ENCODE results near the gene LHFPL6.

LHFPL6 gene

GRCh38 chr13:39540929-39541605 is 61.9 kb downstream of the LHFPL6 start:
- H3K4me3 ChIP-seq (ENCODE audit: low read depth in 1 of 2, low read length in 2 of 2) = no peak overlapping the region
- no peak overlapping the region for H3K27ac ChIP-seq (ENCODE audit: low read length)
- no peaks in the 10 kb centered on the region for H3K9me3 ChIP-seq (ENCODE audit: insufficient read depth, low read length, severe bottlenecking)
- no peaks in the 10 kb centered on the region for H3K4me1 ChIP-seq (ENCODE audit: insufficient read depth, low read length)
- no peaks in the 10 kb centered on the region for H3K79me2 ChIP-seq (ENCODE audit: insufficient read depth, low read length)
- H3K9ac ChIP-seq (ENCODE audit: low read depth, low read length) = no peak overlapping the region
- DNase-seq (no peak), ATAC-seq (ENCODE audit: insufficient read depth, low read depth) (no peak)
- H3K27me3 ChIP-seq (ENCODE audit: insufficient read depth, low read length, poor library complexity) = peaks cover 3% of the 10 kb centered on the region
- no peak overlapping the region for H3K4me2 ChIP-seq (ENCODE audit: insufficient read depth, low read length)
- H3K36me3 ChIP-seq (ENCODE audit: insufficient read depth, low read length) = no peaks in the 10 kb centered on the region
- TF ChIP-seq EZH2 (IDR thresholded peaks at IDR 0.05; ENCODE audit: borderline replicate concordance, low read depth, low read length, severe bottlenecking) = no peak
- TF ChIP-seq, protein P1, sequence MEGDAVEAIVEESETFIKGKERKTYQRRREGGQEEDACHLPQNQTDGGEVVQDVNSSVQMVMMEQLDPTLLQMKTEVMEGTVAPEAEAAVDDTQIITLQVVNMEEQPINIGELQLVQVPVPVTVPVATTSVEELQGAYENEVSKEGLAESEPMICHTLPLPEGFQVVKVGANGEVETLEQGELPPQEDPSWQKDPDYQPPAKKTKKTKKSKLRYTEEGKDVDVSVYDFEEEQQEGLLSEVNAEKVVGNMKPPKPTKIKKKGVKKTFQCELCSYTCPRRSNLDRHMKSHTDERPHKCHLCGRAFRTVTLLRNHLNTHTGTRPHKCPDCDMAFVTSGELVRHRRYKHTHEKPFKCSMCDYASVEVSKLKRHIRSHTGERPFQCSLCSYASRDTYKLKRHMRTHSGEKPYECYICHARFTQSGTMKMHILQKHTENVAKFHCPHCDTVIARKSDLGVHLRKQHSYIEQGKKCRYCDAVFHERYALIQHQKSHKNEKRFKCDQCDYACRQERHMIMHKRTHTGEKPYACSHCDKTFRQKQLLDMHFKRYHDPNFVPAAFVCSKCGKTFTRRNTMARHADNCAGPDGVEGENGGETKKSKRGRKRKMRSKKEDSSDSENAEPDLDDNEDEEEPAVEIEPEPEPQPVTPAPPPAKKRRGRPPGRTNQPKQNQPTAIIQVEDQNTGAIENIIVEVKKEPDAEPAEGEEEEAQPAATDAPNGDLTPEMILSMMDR (IDR thresholded peaks at IDR 0.05; ENCODE audit: borderline replicate concordance, extremely low read depth, low read length, poor library complexity, severe bottlenecking) = no peak
- no peaks in the 10 kb centered on the region for H4K20me1 ChIP-seq (ENCODE audit: insufficient read depth, low read length)
- no peak overlapping the region for H2AFZ ChIP-seq (ENCODE audit: low read depth, low read length)

GRCh38 chr13:39538816-39539790 is 63.9 kb downstream of the LHFPL6 start:
- H4K20me1 ChIP-seq (ENCODE audit: insufficient read depth, low read length) = no peaks in the 10 kb centered on the region
- H3K36me3 ChIP-seq (ENCODE audit: insufficient read depth, low read length) = no peaks in the 10 kb centered on the region
- no peaks in the 10 kb centered on the region for H3K9me3 ChIP-seq (ENCODE audit: insufficient read depth, low read length, severe bottlenecking)
- H3K4me3 ChIP-seq (ENCODE audit: low read depth in 1 of 2, low read length in 2 of 2) = no peak overlapping the region
- DNase-seq (no peak), ATAC-seq (ENCODE audit: insufficient read depth, low read depth) (no peak)
- H3K4me2 ChIP-seq (ENCODE audit: insufficient read depth, low read length) = no peak overlapping the region
- H3K27me3 ChIP-seq (ENCODE audit: insufficient read depth, low read length, poor library complexity) = peaks cover 3% of the 10 kb centered on the region
- TF ChIP-seq EZH2 (IDR thresholded peaks at IDR 0.05; ENCODE audit: borderline replicate concordance, low read depth, low read length, severe bottlenecking) = no peak
- no peaks in the 10 kb centered on the region for H3K79me2 ChIP-seq (ENCODE audit: insufficient read depth, low read length)
- H3K27ac ChIP-seq (ENCODE audit: low read length) = no peak overlapping the region
- H3K4me1 ChIP-seq (ENCODE audit: insufficient read depth, low read length) = no peaks in the 10 kb centered on the region
- no peak overlapping the region for H2AFZ ChIP-seq (ENCODE audit: low read depth, low read length)
- H3K9ac ChIP-seq (ENCODE audit: low read depth, low read length) = no peak overlapping the region

DNA sequence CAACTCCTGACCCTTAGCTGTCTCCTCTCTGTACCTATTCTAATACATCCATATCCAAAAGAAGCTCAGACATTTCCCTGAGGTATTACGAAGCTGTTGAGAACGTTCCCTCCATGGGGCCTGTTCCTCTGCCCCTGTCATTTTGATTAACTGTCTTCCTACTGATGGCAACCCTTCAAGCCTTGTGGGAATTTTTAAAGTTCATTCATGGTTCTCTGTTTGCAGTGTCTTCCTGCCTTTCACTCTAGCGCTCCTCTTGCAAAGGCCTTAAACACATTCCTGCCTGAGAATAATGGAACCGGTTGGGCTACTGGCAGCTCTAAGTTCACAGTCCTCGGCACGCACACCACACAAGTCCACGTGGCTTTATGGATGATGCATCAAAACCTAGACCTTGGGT is 66.1 kb downstream of the LHFPL6 start:
- Histone ChIP-seq H3K27ac (ENCODE audit: low read length) (no peak overlapping the region), H2AFZ (ENCODE audit: low read depth, low read length) (no peak overlapping the region), H3K27me3 (ENCODE audit: insufficient read depth, low read length, poor library complexity) (peaks cover 3% of the 10 kb centered on the region), H3K4me1 (ENCODE audit: insufficient read depth, low read length) (no peaks in the 10 kb centered on the region), H3K79me2 (ENCODE audit: insufficient read depth, low read length) (no peaks in the 10 kb centered on the region), H3K4me2 (ENCODE audit: insufficient read depth, low read length) (no peak overlapping the region), H4K20me1 (ENCODE audit: insufficient read depth, low read length) (no peaks in the 10 kb centered on the region), H3K9me3 (ENCODE audit: insufficient read depth, low read length, severe bottlenecking) (no peaks in the 10 kb centered on the region), H3K4me3 (ENCODE audit: low read depth in 1 of 2, low read length in 2 of 2) (no peak overlapping the region), H3K9ac (ENCODE audit: low read depth, low read length) (no peak overlapping the region), H3K36me3 (ENCODE audit: insufficient read depth, low read length) (no peaks in the 10 kb centered on the region)
- DNase-seq (no peak), ATAC-seq (ENCODE audit: insufficient read depth, low read depth) (no peak)
- TF ChIP-seq EZH2 (IDR thresholded peaks at IDR 0.05; ENCODE audit: borderline replicate concordance, low read depth, low read length, severe bottlenecking) = no peak
- TF ChIP-seq, protein P1 (IDR thresholded peaks at IDR 0.05; ENCODE audit: borderline replicate concordance, extremely low read depth, low read length, poor library complexity, severe bottlenecking) = no peak

DNA sequence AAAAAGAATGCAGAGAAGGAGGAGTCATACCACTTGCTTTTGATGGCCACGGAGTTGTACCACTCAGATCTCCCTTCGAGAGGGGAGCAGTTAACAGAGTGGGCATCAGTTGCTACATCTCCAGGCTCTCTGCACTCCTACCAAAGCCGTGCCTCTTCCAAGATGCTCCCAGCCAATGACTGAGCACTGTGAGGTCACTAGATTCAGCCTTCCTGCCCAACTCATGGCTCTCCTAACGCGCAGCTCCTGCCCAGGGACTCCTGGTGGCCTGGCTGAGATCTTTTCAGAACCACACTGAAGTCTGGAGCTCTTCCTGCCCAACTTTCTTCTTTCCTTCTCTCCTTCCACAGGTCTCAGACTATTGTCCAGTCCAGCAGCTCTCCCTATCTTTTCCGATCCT is 66.7 kb downstream of the LHFPL6 start:
- no peak for TF ChIP-seq EZH2 (IDR thresholded peaks at IDR 0.05; ENCODE audit: borderline replicate concordance, low read depth, low read length, severe bottlenecking)
- TF ChIP-seq, protein P1 (IDR thresholded peaks at IDR 0.05; ENCODE audit: borderline replicate concordance, extremely low read depth, low read length, poor library complexity, severe bottlenecking) = no peak
- peaks cover 3% of the 10 kb centered on the region for H3K27me3 ChIP-seq (ENCODE audit: insufficient read depth, low read length, poor library complexity)
- no peak for ATAC-seq (ENCODE audit: insufficient read depth, low read depth)
- DNase-seq = no peak
- no peak overlapping the region for H3K9ac ChIP-seq (ENCODE audit: low read depth, low read length)
- H3K36me3 ChIP-seq (ENCODE audit: insufficient read depth, low read length) = no peaks in the 10 kb centered on the region
- no peak overlapping the region for H2AFZ ChIP-seq (ENCODE audit: low read depth, low read length)
- no peaks in the 10 kb centered on the region for H3K4me1 ChIP-seq (ENCODE audit: insufficient read depth, low read length)
- H3K4me2 ChIP-seq (ENCODE audit: insufficient read depth, low read length) = no peak overlapping the region
- no peaks in the 10 kb centered on the region for H3K79me2 ChIP-seq (ENCODE audit: insufficient read depth, low read length)
- H3K4me3 ChIP-seq (ENCODE audit: low read depth in 1 of 2, low read length in 2 of 2) = no peak overlapping the region
- H4K20me1 ChIP-seq (ENCODE audit: insufficient read depth, low read length) = no peaks in the 10 kb centered on the region
- H3K9me3 ChIP-seq (ENCODE audit: insufficient read depth, low read length, severe bottlenecking) = no peaks in the 10 kb centered on the region
- no peak overlapping the region for H3K27ac ChIP-seq (ENCODE audit: low read length)
